Skin of body (tissue), 2 donors: ENCODE results near the gene AHNAK2. TPM values are rescaled to one million over a fixed set of nuclear protein-coding genes. Genes with fewer than 3 reads are reported as not detected.
A peak's percentile ranks its signal among the peaks of the same experiment; 100 is the strongest.
"Not testable (repeated sequence)": the region's sequence is repeated elsewhere in the genome, so short reads cannot be mapped to it uniquely, and the experiment has no call there.

Experiments used
- DNase-seq: peaks from one replicate; lab custom pipeline; 2025; lab: John Stamatoyannopoulos, UW
- total RNA-seq: library from RNA; depleted of rRNA; stranded (reverse); fragments of >200 nt; gene quantifications from one replicate; pipeline ENCODE4 v1.2.3, GENCODE V29; 2014

The AHNAK2 gene
- total RNA-seq, 1 donor from 2014 or later, result 52.0 TPM

- DNase-seq, result no peak
Measured at GRCh38 chr14:104928391-104929133, 49.6 kb downstream of the AHNAK2 start.

- no peak for DNase-seq
Measured at GRCh38 chr14:104927901-104928300, 50.3 kb downstream of the AHNAK2 start.

GRCh38 chr14:104927432-104927816 lies 50.8 kb downstream of the AHNAK2 start:
- no peak for DNase-seq

GRCh38 chr14:104926619-104927431 lies 51.3 kb downstream of the AHNAK2 start:
- DNase-seq, result no peak

- DNase-seq, result no peak
Measured at GRCh38 chr14:104925855-104926609, 52.1 kb downstream of the AHNAK2 start.

- DNase-seq, result no peak
Measured at GRCh38 chr14:104925214-104925854, 52.8 kb downstream of the AHNAK2 start.

- DNase-seq, result no peak
Measured at GRCh38 chr14:104924421-104925213, 53.6 kb downstream of the AHNAK2 start, which contains the start of gene PLD4. TSS of gene PLD4 (plus strand) at chr14:104924879. CDS start at chr14:104927141, 2,262 bp downstream.

GRCh38 chr14:104923640-104924420 lies 54.3 kb downstream of the AHNAK2 start:
- DNase-seq, result no peak

GRCh38 chr14:104919993-104920315 lies 58.2 kb downstream of the AHNAK2 start:
- DNase-seq, result no peak

GRCh38 chr14:104919152-104919992 lies 58.8 kb downstream of the AHNAK2 start:
- DNase-seq, result not testable (repeated sequence)

- no peak for DNase-seq
Measured at GRCh38 chr14:104917993-104918392, 60.2 kb downstream of the AHNAK2 start.

- no peak for DNase-seq
Measured at GRCh38 chr14:104917116-104917515, 61.1 kb downstream of the AHNAK2 start.

- peak; percentile 34 for DNase-seq
Measured at GRCh38 chr14:104913435-104913834, 64.7 kb downstream of the AHNAK2 start.

- no peak for DNase-seq
Measured at GRCh38 chr14:104912053-104912452, 66.1 kb downstream of the AHNAK2 start.

GRCh38 chr14:104908303-104908702 lies 69.9 kb downstream of the AHNAK2 start:
- no peak for DNase-seq

- not testable (repeated sequence) for DNase-seq
Measured at GRCh38 chr14:104905579-104905933, 72.6 kb downstream of the AHNAK2 start.

- not testable (repeated sequence) for DNase-seq
Measured at GRCh38 chr14:104904650-104905578, 73.3 kb downstream of the AHNAK2 start.

- DNase-seq, result no peak
Measured at GRCh38 chr14:104903990-104904389, 74.2 kb downstream of the AHNAK2 start.
